GM18951 (cell line): Measurements from ENCODE around the gene RAP2A.

Experiments
- POLR2A ChIP-seq: IDR thresholded peaks from 4 replicates; pipeline ENCODE4 v1.6.1; 2011; ENCODE audit warnings: mild to moderate bottlenecking; ENCODE audit not compliant: insufficient read length, insufficient read depth; ENCODE audit errors: extremely low read depth
- in situ Hi-C: fragments of 300-500 bp; cut with MboI; formaldehyde crosslinking; loops from one replicate; pipeline ENCODE4 v1.12.0; 2022; ENCODE audit warnings: low sequenced_read_pairs, mixed read lengths, inconsistent platforms; ENCODE audit not compliant: unreplicated experiment

Gene RAP2A

DNA sequence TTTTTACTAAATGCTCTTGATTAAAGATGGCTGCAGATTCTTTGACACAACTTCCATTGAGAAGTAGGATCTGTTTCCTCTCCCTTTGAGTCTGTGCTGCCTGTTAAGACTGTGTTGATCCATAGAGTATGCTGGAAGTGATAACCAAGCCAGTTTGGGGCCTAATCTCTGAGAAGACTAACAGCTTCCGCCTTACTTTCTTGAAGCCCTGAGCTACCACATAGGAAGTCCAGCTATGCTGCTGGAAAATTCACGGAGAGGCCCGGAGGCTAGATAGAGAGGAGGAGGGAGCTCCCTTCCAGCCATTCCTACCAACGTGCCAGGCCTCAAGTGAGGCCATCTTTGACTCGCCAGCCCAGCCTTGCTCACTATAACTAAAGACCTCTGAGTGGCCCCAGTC is 12.5 kb downstream of the RAP2A start:
- no peak for TF ChIP-seq POLR2A
- in situ Hi-C loops = no loop called here

DNA sequence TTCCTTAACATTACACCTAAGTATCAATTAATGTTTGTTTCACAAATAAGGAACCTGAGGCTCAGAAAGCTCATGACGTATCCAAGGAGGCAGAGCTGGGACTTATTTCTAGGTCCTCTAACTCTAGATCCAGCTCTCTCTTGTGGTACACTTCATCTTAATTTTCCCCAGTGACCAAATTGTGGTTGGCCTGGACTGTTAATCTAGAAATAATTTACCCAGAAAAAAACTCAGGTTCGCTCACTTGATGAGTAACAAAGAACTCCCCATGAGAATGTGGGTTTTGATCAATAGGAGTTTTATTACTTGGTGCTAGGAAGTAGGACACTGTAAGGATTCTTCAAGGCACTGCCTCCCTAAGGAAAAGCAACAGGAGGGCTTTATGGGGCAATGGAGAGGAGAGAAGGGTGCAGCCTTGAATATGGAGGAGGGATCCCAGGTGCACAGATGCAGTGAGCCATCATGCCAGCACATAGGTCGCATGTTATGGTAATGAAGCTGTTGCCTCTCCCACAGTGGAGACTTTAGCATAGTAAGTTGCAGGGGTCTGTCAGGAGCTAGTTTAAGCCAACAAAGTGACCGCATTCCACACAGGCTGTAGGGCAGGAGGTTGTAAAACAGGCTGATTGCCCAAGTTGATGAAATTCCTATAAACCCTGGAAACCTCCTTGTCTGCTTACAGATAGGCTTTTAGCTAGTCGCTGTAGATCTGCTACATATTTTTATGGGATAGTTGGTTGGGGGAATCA is 14.7 kb downstream of the RAP2A start:
- in situ Hi-C loops = no loop called here
- no peak for TF ChIP-seq POLR2A

DNA sequence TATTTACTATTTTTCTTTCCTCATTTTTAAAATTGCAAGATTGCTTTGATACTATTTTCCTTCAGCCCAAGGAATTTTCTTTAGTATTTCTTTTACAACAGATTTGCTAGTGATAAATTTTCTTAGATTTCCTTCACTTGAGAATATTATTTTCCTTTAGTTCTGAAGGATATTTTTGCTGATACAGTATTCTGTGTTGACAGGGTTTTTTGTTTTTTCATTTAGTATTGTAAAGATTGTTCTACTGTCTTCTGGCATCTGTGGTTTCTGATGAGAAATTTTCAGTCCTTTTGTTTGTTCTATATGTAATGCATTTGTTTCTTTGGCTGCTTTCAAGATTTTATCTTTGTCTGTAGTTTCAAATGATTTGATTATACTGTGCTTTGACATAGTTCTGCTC is 20.7 kb downstream of the RAP2A start:
- in situ Hi-C loops = no loop called here
- no peak for TF ChIP-seq POLR2A

DNA sequence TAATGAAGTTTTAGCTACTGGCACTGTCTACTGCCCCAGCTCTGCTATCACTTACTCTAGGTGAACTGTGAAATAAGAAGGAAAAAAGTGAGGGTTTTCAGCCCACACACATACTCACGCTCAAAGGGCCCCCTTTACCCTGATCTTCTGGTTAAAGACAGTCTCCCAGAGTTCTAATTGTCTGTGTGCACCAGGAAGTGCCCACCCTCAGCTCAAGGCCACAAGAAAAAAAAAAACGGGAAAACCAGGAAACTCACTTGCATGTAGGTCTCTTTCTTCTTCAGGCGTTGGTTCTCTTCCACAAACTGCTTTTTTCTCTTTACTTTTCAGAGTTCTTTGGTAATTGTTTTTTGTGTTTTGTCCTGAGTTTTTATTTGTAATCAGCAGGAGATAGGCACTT is 22.1 kb downstream of the RAP2A start:
- no peak for TF ChIP-seq POLR2A
- in situ Hi-C loops = no loop called here

DNA sequence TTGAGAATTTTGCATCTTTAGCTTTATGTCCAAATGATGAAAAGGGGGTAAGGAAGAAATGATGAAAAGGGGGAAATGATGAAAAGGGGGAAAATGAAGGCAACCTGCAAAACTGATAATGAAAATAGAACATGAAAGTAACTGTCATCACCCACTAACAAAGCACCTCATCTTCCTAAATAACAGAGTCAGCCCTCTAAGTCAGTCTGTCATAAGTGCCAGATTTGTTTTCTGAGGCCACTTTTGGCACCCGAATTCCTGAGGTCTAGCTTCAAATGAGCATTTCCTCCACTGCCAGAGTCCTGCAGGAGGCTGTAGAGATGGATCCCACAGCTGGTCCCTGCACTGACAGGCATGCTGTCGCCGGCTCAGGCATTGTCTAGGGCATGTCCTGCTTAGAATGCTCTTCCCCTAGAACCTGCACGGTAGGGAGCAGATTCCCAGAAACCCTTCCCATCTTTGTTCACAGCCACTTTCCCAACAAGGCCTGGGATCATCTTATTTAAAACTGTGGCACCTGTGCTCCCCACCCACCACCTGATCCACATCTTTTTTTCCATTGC is 25.3 kb downstream of the RAP2A start:
- in situ Hi-C loops = no loop called here
- no peak for TF ChIP-seq POLR2A

DNA sequence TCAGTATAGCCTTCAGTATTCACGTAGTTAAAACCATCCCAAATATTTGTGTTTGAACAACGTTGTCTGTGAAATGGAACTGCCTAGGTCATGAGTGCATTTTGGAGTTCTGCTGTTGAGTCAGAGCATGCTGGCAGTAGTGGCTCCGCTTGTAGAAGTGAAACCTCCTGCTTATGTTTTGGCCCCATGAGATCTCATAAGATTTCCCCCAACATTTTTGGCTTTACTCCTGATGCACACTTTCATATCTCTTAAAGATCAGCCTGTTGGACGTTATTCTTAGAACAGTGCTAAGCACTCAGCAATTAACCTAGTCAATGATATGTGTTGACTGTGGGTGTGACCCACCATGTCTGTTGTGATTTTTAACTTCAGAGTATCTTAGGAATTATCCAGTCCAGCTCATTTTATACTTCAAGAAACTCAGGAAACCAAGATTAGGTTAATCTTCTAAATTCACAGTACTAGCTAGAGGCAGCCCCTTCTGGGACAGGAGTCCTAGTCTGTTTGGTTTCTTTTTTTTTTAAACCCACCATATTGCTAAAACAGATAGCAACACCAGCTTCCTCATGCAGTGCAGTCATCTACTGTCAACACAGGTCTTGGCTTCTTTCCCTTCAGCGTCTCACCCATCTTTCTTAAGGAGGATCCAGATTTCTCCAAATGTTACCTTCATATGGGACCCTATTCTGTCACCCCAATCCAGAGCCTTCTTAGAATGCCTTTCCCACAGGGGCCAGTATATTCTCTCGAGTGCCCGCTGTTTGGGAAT is 26.2 kb downstream of the RAP2A start:
- in situ Hi-C loops = no loop called here
- no peak for TF ChIP-seq POLR2A

DNA sequence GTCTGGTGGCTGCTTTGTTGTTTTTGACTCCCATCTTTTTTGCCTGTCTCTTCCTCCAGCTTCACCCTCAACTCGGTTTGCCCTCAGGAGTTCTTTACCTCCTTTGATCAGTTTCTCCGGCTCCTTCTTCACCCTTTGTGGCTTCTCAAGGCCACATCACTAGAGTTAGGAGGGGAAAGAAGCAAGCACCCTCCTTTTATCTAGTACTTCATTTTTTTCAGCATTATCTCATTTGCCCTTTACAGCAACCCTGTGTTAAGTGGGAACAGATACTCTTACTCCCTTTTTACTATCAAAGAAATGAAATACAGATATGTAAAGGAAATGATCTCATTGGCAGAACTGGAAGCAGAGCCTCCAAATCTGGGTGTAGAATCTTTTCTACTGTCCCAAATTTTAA is 26.9 kb downstream of the RAP2A start:
- no peak for TF ChIP-seq POLR2A
- in situ Hi-C loops = no loop called here

DNA sequence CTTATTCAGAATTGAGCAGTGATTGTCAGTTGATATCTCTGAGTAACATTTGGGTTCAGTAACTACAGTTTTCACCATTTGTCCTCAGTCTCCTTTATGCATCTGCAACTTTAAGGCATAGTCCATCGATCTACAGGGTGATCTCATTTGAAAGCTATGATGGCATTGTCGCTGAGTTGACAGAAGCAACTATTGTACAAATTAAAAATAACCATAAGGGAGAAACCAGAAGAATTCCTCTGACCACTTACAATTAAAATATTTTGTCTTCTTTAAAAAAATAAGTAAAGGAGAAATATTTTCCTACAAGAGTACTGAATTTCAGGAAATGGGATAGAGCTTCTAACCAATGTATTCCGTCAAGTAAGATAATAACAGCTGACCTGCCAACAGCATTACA is 30.6 kb downstream of the RAP2A start:
- in situ Hi-C loops = no loop called here
- no peak for TF ChIP-seq POLR2A

DNA sequence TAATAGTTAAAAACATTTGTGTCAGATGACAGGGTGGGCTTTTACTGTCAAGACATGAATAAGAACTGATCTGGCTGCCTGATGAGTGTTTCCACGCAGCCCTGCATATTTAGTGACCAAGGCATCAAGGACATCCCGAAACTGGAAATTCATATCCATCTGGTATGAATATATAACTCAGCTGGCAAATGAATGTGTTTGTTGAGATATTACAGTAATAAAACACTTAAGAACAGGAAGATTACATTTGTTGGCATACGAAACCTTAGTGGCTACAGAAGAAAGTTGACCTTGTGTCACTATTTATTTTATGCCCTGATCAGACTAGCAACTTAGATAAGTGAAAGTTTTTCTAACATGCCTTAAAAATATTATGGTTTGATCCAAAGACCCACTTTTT is 32.8 kb downstream of the RAP2A start:
- in situ Hi-C loops = no loop called here
- no peak for TF ChIP-seq POLR2A

DNA sequence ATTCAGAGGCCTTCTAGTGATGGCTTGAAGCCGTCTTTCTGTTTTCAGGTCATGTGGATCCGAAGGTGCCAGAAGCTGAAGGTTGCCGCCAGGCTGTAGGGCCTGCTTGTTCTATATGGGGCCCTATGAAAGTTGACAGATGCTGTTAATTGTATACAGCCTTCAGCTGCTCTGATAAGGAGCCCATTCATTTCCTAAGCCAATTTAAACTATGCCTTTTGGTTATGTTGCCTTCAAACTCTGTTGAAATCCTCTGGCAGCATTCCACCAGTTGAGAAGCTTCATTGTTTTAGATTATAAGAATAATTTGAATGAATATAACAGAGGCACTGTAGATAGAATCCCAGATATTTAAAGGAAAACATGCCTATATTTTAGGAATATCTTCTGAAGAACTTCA is 34.4 kb downstream of the RAP2A start:
- no peak for TF ChIP-seq POLR2A
- in situ Hi-C loops = no loop called here

DNA sequence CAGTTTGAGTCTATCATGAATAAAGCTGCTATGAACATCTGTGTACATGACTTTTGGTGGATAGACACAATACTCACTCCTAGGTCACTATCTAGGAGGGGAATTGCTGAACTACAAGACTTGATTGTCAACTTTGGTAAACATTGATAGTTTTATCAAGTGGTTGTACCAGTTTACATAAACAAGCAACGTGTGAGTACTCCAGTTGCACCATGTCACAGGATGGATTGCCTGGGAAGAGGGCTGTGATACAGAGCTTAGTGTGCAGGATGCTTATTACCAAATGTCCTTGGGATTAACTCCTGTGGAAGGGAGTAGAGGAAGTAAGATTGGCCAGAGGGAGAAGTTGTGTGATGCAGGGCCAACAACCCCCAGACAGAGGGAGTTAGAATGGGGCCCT is 37.7 kb downstream of the RAP2A start:
- no peak for TF ChIP-seq POLR2A
- in situ Hi-C loops = no loop called here

DNA sequence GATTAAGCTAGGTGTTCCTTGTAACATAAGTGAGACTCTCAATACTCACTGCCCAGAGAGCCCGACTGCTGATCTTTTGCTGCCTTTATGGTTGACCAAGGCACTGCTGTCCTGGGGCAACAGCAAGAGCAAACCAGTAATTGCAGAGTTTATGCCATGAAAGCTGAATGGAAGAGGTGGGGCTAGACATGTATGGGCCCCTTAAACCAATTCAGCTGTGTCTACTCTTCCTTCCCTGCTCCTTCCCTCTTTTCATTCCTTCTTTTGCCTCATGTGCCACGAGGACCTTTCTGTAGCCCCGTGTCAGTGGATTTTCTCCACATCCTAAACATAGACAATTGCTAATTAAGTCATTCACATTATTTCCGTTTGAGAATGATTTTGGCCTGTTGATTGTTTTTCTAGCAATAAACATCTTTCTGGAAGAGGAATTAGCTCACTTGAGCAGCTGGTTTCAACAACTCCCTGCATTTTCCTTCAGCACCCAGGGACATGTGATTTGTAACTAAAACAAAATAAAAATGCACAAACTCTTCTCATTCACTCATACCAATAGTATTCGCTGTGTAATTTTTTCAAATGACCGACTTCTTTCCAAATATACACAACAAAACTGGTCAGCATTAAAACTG is 40.5 kb downstream of the RAP2A start:
- in situ Hi-C loops = no loop called here
- no peak for TF ChIP-seq POLR2A

DNA sequence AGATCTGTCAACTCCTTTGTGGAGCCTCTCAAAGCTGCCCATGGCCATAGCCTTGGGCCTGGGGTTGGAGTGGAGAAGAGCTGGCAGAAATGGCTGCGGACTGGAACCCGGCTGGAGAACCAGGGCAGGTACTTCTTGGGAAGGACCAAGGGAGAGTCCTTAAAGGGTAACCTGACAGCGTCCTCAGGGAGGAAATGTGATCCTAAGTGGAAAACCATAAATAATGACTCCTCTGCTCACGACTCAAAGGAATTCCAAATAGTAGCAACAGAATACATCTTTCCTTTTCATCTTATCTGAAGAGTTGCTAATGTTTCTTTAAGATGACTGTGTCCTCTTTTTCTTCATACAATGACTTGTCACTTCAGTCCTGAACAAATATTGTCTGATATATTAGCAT is 41.0 kb downstream of the RAP2A start:
- no peak for TF ChIP-seq POLR2A
- in situ Hi-C loops = no loop called here
